DND-41 (cell line): ENCODE data around the gene TACR1.

Source experiments
- ATAC-seq: fragments of 200-7000 bp; cut with Tn5 transposase; 3 replicates; pipeline ENCODE4 v1.9.1; 2021; ENCODE audit warnings: low read depth; ENCODE audit not compliant: insufficient read depth
- DNase-seq: peaks from one replicate; pipeline ENCODE4 v3.0.0-alpha.2; 2020
- H2AFZ ChIP-seq: 2 replicates; pipeline ENCODE4 v1.6.0; 2012; ENCODE audit warnings: low read depth, low read length
- H3K27ac ChIP-seq: 2 replicates; pipeline ENCODE4 v1.5.1; 2012; ENCODE audit warnings: low read length, inconsistent platforms
- H3K27me3 ChIP-seq: fragments of 200-600 bp; sonication (generic); 2 replicates; pipeline ENCODE4 v1.6.0; 2012; ENCODE audit warnings: low read length, mild to moderate bottlenecking, inconsistent platforms; ENCODE audit not compliant: insufficient read depth, poor library complexity
- H3K36me3 ChIP-seq: 2 replicates; pipeline ENCODE4 v1.5.1; 2012; ENCODE audit warnings: low read length, inconsistent platforms; ENCODE audit not compliant: insufficient read depth
- H3K4me1 ChIP-seq: 2 replicates; pipeline ENCODE4 v1.5.1; 2012; ENCODE audit warnings: mild to moderate bottlenecking, low read length; ENCODE audit not compliant: insufficient read depth
- H3K4me2 ChIP-seq: 2 replicates; pipeline ENCODE4 v1.6.0; 2012; ENCODE audit warnings: mild to moderate bottlenecking, moderate library complexity, low read length, inconsistent platforms; ENCODE audit not compliant: insufficient read depth
- H3K4me3 ChIP-seq, 2 experiments: fragments of 200-600 bp in 1 of 2; shearing (Covaris generic) in 1 of 2; 2 replicates each; pipeline ENCODE4 v1.5.1; 2012 to 2016; ENCODE audit warnings: inconsistent platforms in 2 of 2, low read length in 2 of 2, mild to moderate bottlenecking in 2 of 2, low read depth in 1 of 2, moderate library complexity in 1 of 2
- H3K79me2 ChIP-seq: 2 replicates; pipeline ENCODE4 v1.6.0; 2012; ENCODE audit warnings: low read length, inconsistent platforms; ENCODE audit not compliant: insufficient read depth
- H3K9ac ChIP-seq: 2 replicates; pipeline ENCODE4 v1.6.0; 2012; ENCODE audit warnings: low read depth, mild to moderate bottlenecking, inconsistent platforms, low read length, moderate library complexity
- H3K9me3 ChIP-seq: 2 replicates; pipeline ENCODE4 v1.5.1; 2012; ENCODE audit warnings: low read length, moderate library complexity, mild to moderate bottlenecking, inconsistent platforms; ENCODE audit not compliant: insufficient read depth, severe bottlenecking
- H4K20me1 ChIP-seq: 2 replicates; pipeline ENCODE4 v1.6.0; 2012; ENCODE audit warnings: low read length; ENCODE audit not compliant: insufficient read depth
- CTCF ChIP-seq: IDR thresholded peaks from 2 replicates; pipeline ENCODE4 v1.5.1; 2012; ENCODE audit warnings: borderline replicate concordance, low read length, moderate library complexity, mild to moderate bottlenecking; ENCODE audit not compliant: poor library complexity, severe bottlenecking; ENCODE audit errors: extremely low read depth
- EZH2 ChIP-seq: IDR thresholded peaks from 3 replicates; pipeline ENCODE4 v1.6.1; 2012; ENCODE audit warnings: borderline replicate concordance, low read depth, mild to moderate bottlenecking, moderate library complexity, low read length, inconsistent platforms; ENCODE audit not compliant: severe bottlenecking

The TACR1 gene

DNA sequence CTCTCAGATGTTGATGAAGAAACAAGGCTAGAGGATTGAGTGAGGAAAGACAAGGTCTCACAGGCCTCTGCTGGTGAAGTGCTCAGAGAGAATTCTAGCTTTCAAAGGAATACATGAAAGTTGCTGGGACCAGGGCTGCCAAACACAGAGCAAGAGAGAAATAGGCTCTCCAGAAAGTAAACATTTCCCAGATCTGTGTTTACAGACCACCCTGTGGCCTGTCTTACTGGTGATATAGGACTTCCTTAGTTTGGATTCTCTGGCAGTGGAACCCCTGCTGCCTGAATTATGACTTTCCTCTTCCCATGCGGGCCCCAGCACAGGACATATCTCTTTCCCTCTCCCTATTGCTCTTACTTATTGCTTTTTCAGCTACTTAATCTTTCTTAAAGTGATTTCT, 64.5 kb downstream of the TACR1 start:
- no peaks in the 10 kb centered on the region for H3K4me1 ChIP-seq
- no peak overlapping the region for H3K27ac ChIP-seq
- TF ChIP-seq EZH2 (no peak), CTCF (no peak)
- H3K4me2 ChIP-seq = no peak overlapping the region
- no peaks in the 10 kb centered on the region for H3K9me3 ChIP-seq
- no peaks in the 10 kb centered on the region for H3K79me2 ChIP-seq
- DNase-seq (no peak), ATAC-seq (no peak)
- H3K27me3 ChIP-seq = no peaks in the 10 kb centered on the region
- H3K4me3 ChIP-seq = no peak overlapping the region
- no peak overlapping the region for H3K9ac ChIP-seq
- H2AFZ ChIP-seq = no peak overlapping the region
- no peaks in the 10 kb centered on the region for H3K36me3 ChIP-seq
- H4K20me1 ChIP-seq = no peaks in the 10 kb centered on the region

GRCh38 chr2:75133621-75134570, 65.4 kb downstream of the TACR1 start:
- H3K9ac ChIP-seq = no peak overlapping the region
- no peaks in the 10 kb centered on the region for H3K36me3 ChIP-seq
- TF ChIP-seq CTCF (no peak), EZH2 (no peak)
- no peaks in the 10 kb centered on the region for H3K4me1 ChIP-seq
- H3K27me3 ChIP-seq = no peaks in the 10 kb centered on the region
- DNase-seq (no peak), ATAC-seq (no peak)
- no peaks in the 10 kb centered on the region for H3K79me2 ChIP-seq
- H2AFZ ChIP-seq = no peak overlapping the region
- no peak overlapping the region for H3K4me3 ChIP-seq
- no peaks in the 10 kb centered on the region for H4K20me1 ChIP-seq
- no peak overlapping the region for H3K27ac ChIP-seq
- no peaks in the 10 kb centered on the region for H3K9me3 ChIP-seq
- H3K4me2 ChIP-seq = no peak overlapping the region

DNA sequence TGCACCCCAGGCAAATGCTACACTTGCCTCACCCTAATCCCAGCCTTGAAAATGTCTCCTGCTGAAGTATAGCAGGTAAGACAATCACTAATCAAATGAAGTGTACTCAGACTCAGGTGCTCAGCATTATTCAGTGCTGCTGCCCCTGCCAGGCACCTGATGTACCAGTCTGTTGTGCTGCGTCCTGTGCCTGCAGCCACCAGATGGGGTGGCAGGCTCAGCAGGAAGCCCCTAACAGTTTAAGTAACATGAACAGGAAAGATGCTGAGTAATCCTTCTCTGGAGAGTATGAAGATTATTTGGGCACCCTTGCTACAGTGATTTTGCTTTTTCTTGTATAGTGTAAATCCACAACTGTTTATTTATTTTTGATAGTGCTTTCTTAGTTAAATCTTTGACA, 69.1 kb downstream of the TACR1 start:
- Histone ChIP-seq H4K20me1 (no peaks in the 10 kb centered on the region), H3K79me2 (no peaks in the 10 kb centered on the region), H2AFZ (no peak overlapping the region), H3K9me3 (no peaks in the 10 kb centered on the region), H3K27me3 (no peaks in the 10 kb centered on the region), H3K9ac (no peak overlapping the region), H3K4me3 (no peak overlapping the region), H3K4me1 (no peaks in the 10 kb centered on the region), H3K36me3 (no peaks in the 10 kb centered on the region), H3K27ac (no peak overlapping the region), H3K4me2 (no peak overlapping the region)
- DNase-seq (peak; percentile 31), ATAC-seq (peak; percentile 78)
- TF ChIP-seq EZH2 (no peak), CTCF (peak; percentile 75)
